Measurements from ENCODE around the gene CCR8. TPM values are rescaled to one million over a fixed set of nuclear protein-coding genes. Genes with fewer than 3 reads are reported as not detected.

The CCR8 gene, protein sequence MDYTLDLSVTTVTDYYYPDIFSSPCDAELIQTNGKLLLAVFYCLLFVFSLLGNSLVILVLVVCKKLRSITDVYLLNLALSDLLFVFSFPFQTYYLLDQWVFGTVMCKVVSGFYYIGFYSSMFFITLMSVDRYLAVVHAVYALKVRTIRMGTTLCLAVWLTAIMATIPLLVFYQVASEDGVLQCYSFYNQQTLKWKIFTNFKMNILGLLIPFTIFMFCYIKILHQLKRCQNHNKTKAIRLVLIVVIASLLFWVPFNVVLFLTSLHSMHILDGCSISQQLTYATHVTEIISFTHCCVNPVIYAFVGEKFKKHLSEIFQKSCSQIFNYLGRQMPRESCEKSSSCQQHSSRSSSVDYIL
- total RNA-seq: not detected

GRCh38 chr3:39329493-39329892, at the start of gene CCR8:
CCR8 (plus strand) TSS chr3:39329709; CDS start chr3:39332332, 2,623 bp downstream.
- Histone ChIP-seq H3K9me3 (no peaks in the 10 kb centered on the region), H3K27ac (no peak within 1 kb of the TSS), H3K27me3 (no peaks in the 10 kb centered on the region), H3K36me3 (no peaks in the 10 kb centered on the region), H3K4me1 (no peaks in the 10 kb centered on the region), H3K4me3 (no peak within 1 kb of the TSS)
- no peak for DNase-seq (ENCODE audit: low spot score)
- no peak for TF ChIP-seq CTCF (IDR thresholded peaks at IDR 0.05)

DNA sequence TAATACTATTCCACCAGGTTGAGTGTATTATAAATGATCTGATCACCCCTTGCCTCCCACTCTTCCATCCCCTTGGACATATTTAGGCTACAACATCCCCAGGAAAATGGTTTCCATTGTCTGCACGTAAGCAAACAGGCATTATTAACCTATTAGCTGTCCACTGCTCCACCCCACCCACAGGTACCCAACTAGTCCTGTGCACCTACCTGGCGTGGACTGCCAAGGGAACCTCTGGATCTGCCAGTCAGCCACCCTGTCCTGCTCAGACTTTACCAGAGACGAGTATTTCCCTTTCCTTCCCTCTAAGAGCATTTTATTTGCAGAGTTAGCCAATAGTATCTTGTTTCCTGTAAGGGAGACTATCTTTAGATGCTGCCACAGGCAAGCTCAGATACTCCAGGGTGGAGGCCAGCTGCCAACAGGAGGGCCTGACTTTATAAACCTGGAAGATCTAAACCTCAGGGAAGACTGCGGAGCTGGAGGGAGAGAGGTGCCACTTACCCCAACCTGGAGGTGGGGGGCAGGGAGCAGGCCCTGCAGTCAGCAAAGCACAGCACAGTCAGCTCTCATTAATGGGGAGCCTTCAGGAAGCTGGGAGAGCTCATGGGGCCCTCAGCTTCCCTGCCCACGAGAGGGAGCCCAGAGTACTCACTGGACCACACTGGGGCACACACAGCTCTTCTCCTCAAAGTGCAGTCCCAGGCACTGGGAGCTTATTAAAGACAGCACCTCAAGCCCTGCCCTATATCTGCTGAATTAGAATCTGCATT, 49.6 kb upstream of the CCR8 start, which contains the start of gene CX3CR1:
Gene CX3CR1, minus strand, starts transcription at position 292 of the 773 bp plus-strand sequence. CDS start 13,527 bp downstream, outside the sequence.
- DNase-seq (ENCODE audit: low spot score): no peak
- H3K4me3 ChIP-seq: no peak within 1 kb of the TSS
- TF ChIP-seq CTCF (IDR thresholded peaks at IDR 0.05): no peak

GRCh38 chr3:39280571-39280970, 48.9 kb upstream of the CCR8 start:
- Histone ChIP-seq H3K27me3 (no peaks in the 10 kb centered on the region), H3K36me3 (no peaks in the 10 kb centered on the region), H3K4me1 (peaks cover 0 to 7% of the 10 kb centered on the region in 2 donors), H3K27ac (no peak overlapping the region), H3K9me3 (no peaks in the 10 kb centered on the region), H3K4me3 (no peak overlapping the region)
- no peak for DNase-seq (ENCODE audit: low spot score)
- TF ChIP-seq CTCF (IDR thresholded peaks at IDR 0.05): no peak

More for the DNA sequence above, 49.6 kb upstream of the CCR8 start, which contains the start of gene CX3CR1:
- H3K9me3 ChIP-seq: no peaks in the 10 kb centered on the region
- H3K27ac ChIP-seq: peak within 1 kb of the TSS in 1 of 2 donors; percentile 28
- no peaks in the 10 kb centered on the region for H3K36me3 ChIP-seq
- no peaks in the 10 kb centered on the region for H3K27me3 ChIP-seq
- peaks cover 0 to 7% of the 10 kb centered on the region in 2 donors for H3K4me1 ChIP-seq

DNA sequence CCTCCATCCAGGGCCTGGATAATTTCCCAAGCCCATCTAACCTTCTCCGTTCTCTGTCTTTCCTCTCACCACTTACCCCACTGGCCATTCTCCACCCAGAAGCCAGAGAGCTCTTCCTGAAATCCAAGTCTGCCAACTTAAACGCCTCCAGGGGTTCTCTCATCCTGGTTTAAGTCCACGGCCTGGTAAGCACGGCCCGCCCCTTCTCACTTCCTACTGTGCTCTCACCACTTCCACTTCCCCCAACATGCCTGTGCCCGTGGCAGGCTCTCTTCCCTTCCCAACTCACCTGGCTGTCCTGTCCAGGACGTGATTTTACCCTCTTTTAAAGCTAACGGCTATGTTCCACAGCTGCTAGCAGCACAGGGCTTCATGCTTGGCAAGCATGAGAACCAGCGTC, 48.0 kb upstream of the CCR8 start:
- H3K4me3 ChIP-seq: no peak overlapping the region
- no peaks in the 10 kb centered on the region for H3K36me3 ChIP-seq
- no peak for TF ChIP-seq CTCF (IDR thresholded peaks at IDR 0.05)
- H3K9me3 ChIP-seq: no peaks in the 10 kb centered on the region
- H3K27me3 ChIP-seq: no peaks in the 10 kb centered on the region
- H3K4me1 ChIP-seq: peaks cover 0 to 7% of the 10 kb centered on the region in 2 donors
- no peak for DNase-seq (ENCODE audit: low spot score)
- no peak overlapping the region for H3K27ac ChIP-seq

GRCh38 chr3:39282057-39282456, 47.5 kb upstream of the CCR8 start:
- H3K4me3 ChIP-seq: no peak overlapping the region
- no peak for TF ChIP-seq CTCF (IDR thresholded peaks at IDR 0.05)

More at GRCh38 chr3:39282057-39282456, 47.5 kb upstream of the CCR8 start:
- no peaks in the 10 kb centered on the region for H3K9me3 ChIP-seq
- no peaks in the 10 kb centered on the region for H3K27me3 ChIP-seq
- H3K4me1 ChIP-seq: peaks cover 0 to 7% of the 10 kb centered on the region in 2 donors
- DNase-seq (ENCODE audit: low spot score): no peak
- H3K36me3 ChIP-seq: no peaks in the 10 kb centered on the region
- no peak overlapping the region for H3K27ac ChIP-seq

All from right atrium auricular region (tissue), 2 donors.